ENCODE results near the gene SH3BP5L. TPM values are rescaled to one million over a fixed set of nuclear protein-coding genes. Genes with fewer than 3 reads are reported as not detected.
"Not testable (repeated sequence)": the region's sequence is repeated elsewhere in the genome, so short reads cannot be mapped to it uniquely, and the experiment has no call there.

The SH3BP5L gene
- total and polyA plus RNA-seq, 7 donors, result 13.7 to 23.5 (median 16.6) TPM

DNA sequence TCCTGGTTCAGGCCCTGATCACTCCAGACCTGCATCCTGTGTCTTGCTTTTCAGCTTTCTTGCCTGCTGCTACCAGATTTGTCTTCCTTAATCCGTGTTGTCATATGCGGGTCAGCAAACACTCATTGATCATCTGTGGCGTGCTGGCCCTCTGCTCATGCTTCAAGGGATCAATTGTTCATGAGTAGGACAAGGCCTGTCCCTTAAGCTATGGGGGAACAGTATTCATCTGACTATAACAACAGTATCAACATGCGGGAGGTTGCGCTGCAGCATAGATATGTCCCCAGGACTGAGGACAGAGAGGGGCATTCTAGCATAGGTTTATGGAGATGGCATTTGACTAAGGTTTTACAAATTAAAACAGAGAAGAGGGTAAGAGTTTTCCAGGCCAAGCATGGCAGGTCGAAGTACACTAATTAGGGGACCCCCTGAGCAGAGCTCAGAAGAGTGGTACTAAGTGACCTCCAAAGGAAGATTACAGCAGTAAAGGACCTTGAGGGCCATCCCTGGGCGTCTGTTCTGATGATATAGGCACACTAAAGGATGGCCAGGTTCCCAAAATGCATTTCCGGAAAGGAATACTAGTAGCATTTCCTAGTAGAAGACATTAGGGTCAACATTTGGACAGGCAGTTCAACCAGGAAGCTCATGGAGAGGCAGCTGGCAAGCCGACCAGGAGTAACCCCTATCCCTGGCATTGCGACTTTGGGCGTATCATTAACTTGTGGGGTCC is 11.5 kb upstream of the SH3BP5L start:
- WGBS, 2 donors, result 50 to 51% methylated on average over 11 of the region's 11 CpGs
- intact Hi-C loops (cut with DNase I), result no loop called here
- Histone ChIP-seq H3K36me3 (no peaks in the 10 kb centered on the region), H3K27me3 (no peaks in the 10 kb centered on the region), H3K27ac (peak overlapping the region; percentile 99 to 100 (median 100)), H3K4me3 (peak overlapping the region; percentile 35 to 96 (median 88)), H3K9me3 (no peaks in the 10 kb centered on the region), H3K4me1 (peaks cover 0 to 39% (median 37%) of the 10 kb centered on the region in 4 donors)
- DNase-seq, result no peak
- no peak for TF ChIP-seq POLR2A (IDR thresholded peaks at IDR 0.05)
- TF ChIP-seq, protein P1, sequence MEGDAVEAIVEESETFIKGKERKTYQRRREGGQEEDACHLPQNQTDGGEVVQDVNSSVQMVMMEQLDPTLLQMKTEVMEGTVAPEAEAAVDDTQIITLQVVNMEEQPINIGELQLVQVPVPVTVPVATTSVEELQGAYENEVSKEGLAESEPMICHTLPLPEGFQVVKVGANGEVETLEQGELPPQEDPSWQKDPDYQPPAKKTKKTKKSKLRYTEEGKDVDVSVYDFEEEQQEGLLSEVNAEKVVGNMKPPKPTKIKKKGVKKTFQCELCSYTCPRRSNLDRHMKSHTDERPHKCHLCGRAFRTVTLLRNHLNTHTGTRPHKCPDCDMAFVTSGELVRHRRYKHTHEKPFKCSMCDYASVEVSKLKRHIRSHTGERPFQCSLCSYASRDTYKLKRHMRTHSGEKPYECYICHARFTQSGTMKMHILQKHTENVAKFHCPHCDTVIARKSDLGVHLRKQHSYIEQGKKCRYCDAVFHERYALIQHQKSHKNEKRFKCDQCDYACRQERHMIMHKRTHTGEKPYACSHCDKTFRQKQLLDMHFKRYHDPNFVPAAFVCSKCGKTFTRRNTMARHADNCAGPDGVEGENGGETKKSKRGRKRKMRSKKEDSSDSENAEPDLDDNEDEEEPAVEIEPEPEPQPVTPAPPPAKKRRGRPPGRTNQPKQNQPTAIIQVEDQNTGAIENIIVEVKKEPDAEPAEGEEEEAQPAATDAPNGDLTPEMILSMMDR (IDR thresholded peaks at IDR 0.05), result no peak
- no peak for TF ChIP-seq POLR2AphosphoS5 (IDR thresholded peaks at IDR 0.05)
- no peak for TF ChIP-seq EP300 (IDR thresholded peaks at IDR 0.05)

DNA sequence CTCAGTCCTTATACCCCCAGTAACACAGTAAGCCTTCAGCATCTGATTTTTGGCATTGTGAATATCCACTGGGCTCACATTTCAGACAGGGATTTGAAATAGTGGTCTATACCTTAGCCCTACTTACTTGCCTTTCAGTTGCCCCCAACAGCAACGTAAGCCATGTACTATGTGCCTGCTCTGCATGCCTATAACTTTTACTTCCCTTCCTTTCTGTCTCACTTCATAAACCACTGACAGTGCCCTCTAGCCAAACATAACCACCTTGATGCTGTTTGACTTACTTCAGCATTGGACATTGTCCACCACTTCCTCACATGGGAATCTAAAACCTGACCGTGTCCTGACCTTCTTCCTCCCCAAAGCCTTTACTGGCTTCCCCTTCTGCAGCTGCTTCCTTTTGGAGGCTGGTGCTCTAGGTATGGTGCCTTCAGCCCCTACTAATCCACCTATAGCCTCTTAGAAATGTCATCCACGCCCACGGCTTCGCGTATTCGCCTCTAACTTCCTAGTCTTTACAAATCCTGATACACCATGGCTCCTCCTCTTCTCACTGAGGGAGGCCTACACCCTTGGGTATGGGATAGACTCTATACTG is 8.7 kb upstream of the SH3BP5L start:
- no peak for DNase-seq
- TF ChIP-seq, protein P1 (IDR thresholded peaks at IDR 0.05), result no peak
- TF ChIP-seq EP300 (IDR thresholded peaks at IDR 0.05), result no peak
- TF ChIP-seq POLR2AphosphoS5 (IDR thresholded peaks at IDR 0.05), result no peak
- no peak for TF ChIP-seq POLR2A (IDR thresholded peaks at IDR 0.05)
- peaks cover 0 to 13% (median 10%) of the 10 kb centered on the region in 4 donors for H3K4me1 ChIP-seq
- no peak overlapping the region for H3K4me3 ChIP-seq
- H3K27me3 ChIP-seq, result no peaks in the 10 kb centered on the region
- H3K36me3 ChIP-seq, result no peaks in the 10 kb centered on the region
- 65 to 81% methylated on average over 7 of the region's 7 CpGs for WGBS, 2 donors
- H3K27ac ChIP-seq, result no peak overlapping the region
- H3K9me3 ChIP-seq, result no peaks in the 10 kb centered on the region
- intact Hi-C loops (cut with DNase I), result no loop called here

DNA sequence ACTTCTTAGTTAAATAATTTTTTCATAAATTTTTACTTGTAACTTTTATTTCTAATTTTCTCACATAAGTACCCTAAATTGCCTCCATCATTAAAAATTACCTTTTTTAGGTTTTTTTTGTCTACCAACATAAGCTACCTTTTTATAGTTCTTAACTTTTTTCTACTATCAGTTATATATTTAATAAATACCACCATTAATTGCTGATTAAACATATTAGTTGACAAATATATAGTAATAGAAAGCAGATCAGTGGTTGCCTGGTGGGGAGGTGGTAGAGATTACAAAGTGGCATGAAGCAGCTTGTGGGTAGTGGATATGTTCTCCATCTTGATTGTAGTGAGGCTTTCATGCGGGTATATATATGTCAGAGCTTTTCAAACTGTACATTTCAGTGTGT is 6.1 kb upstream of the SH3BP5L start:
- no peak for DNase-seq
- intact Hi-C loops (cut with DNase I), result no loop called here
- TF ChIP-seq POLR2AphosphoS5 (IDR thresholded peaks at IDR 0.05) (no peak), POLR2A (IDR thresholded peaks at IDR 0.05) (no peak), EP300 (IDR thresholded peaks at IDR 0.05) (no peak)
- TF ChIP-seq, protein P1 (IDR thresholded peaks at IDR 0.05), result no peak

DNA sequence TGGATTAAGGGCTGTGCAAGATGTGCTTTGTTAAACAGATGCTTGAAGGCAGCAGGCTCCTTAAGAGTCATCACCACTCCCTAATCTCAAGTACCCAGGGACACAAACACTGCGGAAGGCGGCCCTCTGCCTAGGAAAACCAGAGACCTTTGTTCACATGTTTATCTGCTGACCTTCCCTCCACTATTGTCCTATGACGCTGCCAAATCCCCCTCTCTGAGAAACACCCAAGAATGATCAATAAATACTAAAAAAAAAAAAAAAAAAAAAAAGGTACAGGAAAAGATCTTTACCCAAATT is 5.0 kb upstream of the SH3BP5L start:
- H3K4me3 ChIP-seq; DNase-seq; H3K4me1 ChIP-seq; H3K36me3 ChIP-seq; intact Hi-C loops (cut with DNase I); H3K27me3 ChIP-seq; H3K9me3 ChIP-seq; H3K27ac ChIP-seq: not testable (repeated sequence)
- 36 to 71% methylated on average over 2 to 3 of the region's 3 CpGs for WGBS, 2 donors

More for the DNA sequence above, 6.1 kb upstream of the SH3BP5L start:
- Histone ChIP-seq H3K4me1 (peaks cover 0 to 6% (median 4%) of the 10 kb centered on the region in 4 donors), H3K36me3 (no peaks in the 10 kb centered on the region), H3K4me3 (no peak overlapping the region), H3K9me3 (no peaks in the 10 kb centered on the region), H3K27ac (no peak overlapping the region), H3K27me3 (no peaks in the 10 kb centered on the region)
- 93 to 95% methylated on average over 1 of the region's 1 CpG for WGBS, 2 donors

DNA sequence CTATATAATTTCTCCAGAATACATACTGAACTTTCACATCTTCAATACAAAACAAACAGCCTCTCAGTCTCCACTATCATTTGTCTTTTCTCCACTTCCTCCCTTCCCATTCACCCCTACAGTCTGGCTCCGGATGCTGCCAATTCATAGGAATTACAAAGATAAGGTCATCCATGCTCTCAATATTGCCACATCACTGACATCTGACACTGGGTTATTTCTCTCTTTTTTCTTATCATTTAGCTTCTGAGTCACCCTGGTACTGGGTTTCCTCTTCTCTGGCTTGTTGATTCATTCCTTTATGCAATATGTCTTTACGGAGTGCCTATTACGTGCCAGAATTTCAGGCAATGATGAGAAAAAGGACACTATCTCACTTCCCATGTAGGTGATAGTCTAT is 3.1 kb upstream of the SH3BP5L start:
- H3K36me3 ChIP-seq, result no peaks in the 10 kb centered on the region
- peaks cover 0 to 22% (median 22%) of the 10 kb centered on the region in 4 donors for H3K4me1 ChIP-seq
- TF ChIP-seq POLR2A (IDR thresholded peaks at IDR 0.05) (no peak), POLR2AphosphoS5 (IDR thresholded peaks at IDR 0.05) (no peak), EP300 (IDR thresholded peaks at IDR 0.05) (no peak)
- TF ChIP-seq, protein P1 (IDR thresholded peaks at IDR 0.05), result no peak
- intact Hi-C loops (cut with DNase I), result no loop called here
- no peak overlapping the region for H3K27ac ChIP-seq
- 77 to 89% methylated on average over 3 of the region's 3 CpGs for WGBS, 2 donors
- H3K27me3 ChIP-seq, result no peaks in the 10 kb centered on the region
- H3K4me3 ChIP-seq, result no peak overlapping the region
- no peak for DNase-seq
- no peaks in the 10 kb centered on the region for H3K9me3 ChIP-seq
